Left cardiac atrium (tissue), 4 donors: ENCODE measurements around the gene ALKBH7. TPM values are rescaled to one million over a fixed set of nuclear protein-coding genes. Genes with fewer than 3 reads are reported as not detected.
"Not testable (repeated sequence)": the region's sequence is repeated elsewhere in the genome, so short reads cannot be mapped to it uniquely, and the experiment has no call there.

Source experiments
- ATAC-seq, 2 donors: fragments of 200-7000 bp; cut with Tn5 transposase; one replicate each; pipeline ENCODE4 v1.9.1; 2020; ENCODE audit warnings: mild to moderate bottlenecking in 2 of 2, moderate library complexity in 2 of 2
- DNase-seq: peaks from one replicate; pipeline ENCODE4 v3.0.0-alpha.2; 2020
- intact Hi-C, 2 donors: fragments of 100-400 bp; cut with DNase I; formaldehyde crosslinking; loops; one replicate each; pipeline versions ENCODE4 v1.14.1 to v1.15.1; 2022 to 2023
- total RNA-seq, 2 donors: library from RNA; stranded (reverse); fragmentation: NEBNext Ultra II Directional; extraction: Animal tissue kit (Norgen Biotek cat#: 25700); gene quantifications; one replicate each; pipeline ENCODE4 v1.2.1, GENCODE V29; 2021
- donor health status: DM: no; HTN: yes; CAD: no.
- donor health status: DM: no; HTN: yes; CAD: no; lungs with severe emphysema.
- donor health status: DM: yes; HTN: yes; CAD: no.
- donor health status: Dilated cardiomyopathy.

Gene ALKBH7
- total RNA-seq, 2 donors from 2014 or later, result 93.7 to 107 TPM

DNA sequence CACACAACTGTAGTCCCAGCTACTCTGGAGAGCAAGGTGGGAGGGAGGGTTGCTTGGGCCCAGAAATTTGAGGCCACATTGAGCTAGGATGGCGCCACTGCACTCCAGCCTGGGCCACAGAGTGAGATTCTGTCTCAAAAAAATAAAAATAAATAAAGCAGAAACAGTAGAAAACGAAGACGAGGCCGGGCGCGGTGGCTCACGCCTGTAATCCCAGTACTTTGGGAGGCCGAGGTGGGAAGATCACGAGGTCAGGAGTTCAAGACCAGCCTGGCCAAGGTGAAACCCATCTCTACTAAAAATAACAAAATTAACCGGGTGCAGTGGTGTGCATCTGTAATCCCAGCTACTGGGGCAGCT lies 11.8 kb upstream of the ALKBH7 start:
- DNase-seq, ATAC-seq, intact Hi-C loops: not testable (repeated sequence)

DNA sequence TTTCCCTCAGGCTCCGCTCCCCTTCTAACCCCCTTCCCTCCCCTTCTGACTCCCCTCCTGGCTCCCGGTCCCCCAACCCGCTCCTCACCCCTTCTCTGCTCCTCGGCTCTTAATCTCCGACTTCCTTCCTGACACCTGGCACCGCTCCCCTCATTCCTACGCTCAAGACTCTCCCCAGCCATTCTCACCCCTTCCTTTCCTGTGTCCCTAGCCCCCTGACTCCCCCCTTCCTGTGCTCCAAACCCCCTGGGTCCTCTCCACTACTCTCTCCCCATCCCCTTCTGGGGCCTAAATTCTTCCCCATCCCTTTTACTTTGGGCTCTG lies 10.6 kb upstream of the ALKBH7 start:
- ATAC-seq, result peak in 1 of 2 donors; percentile 40
- no peak for DNase-seq
- intact Hi-C loops, result no loop called here

DNA sequence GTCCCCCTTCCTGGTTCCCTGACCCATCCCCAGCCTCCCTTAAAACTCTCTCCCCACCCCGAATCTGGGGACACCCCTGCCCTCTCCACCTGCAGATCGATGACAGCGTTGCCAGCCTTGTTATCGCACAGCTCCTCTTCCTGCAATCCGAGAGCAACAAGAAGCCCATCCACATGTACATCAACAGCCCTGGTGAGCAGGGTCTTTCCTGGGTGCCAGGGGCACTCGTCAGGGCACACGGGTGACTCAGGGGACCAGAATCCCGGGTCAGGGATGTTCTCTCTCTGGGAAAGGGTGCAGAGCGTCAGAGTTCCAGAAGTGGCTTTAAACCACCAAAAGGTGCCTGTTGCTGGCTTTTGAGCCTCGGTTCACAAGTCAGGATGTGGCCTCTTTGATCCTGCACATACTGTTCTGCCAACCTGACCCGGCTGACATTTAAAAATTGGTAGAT lies 10.2 kb upstream of the ALKBH7 start:
- intact Hi-C loops, result no loop called here
- no peak for ATAC-seq
- no peak for DNase-seq

DNA sequence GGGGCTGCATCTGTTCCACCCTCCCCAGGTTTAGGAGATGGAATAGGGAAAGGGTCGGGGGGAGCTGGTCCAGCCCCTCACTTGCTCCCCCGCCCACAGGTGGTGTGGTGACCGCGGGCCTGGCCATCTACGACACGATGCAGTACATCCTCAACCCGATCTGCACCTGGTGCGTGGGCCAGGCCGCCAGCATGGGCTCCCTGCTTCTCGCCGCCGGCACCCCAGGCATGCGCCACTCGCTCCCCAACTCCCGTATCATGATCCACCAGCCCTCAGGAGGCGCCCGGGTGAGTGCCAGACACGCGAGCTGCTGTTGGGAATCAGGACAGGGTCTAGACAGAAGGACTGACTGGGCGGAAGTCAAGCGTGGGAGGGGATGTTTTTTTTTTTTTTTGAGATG lies 8.2 kb upstream of the ALKBH7 start:
- ATAC-seq (no peak), DNase-seq (no peak)
- intact Hi-C loops, result no loop called here

DNA sequence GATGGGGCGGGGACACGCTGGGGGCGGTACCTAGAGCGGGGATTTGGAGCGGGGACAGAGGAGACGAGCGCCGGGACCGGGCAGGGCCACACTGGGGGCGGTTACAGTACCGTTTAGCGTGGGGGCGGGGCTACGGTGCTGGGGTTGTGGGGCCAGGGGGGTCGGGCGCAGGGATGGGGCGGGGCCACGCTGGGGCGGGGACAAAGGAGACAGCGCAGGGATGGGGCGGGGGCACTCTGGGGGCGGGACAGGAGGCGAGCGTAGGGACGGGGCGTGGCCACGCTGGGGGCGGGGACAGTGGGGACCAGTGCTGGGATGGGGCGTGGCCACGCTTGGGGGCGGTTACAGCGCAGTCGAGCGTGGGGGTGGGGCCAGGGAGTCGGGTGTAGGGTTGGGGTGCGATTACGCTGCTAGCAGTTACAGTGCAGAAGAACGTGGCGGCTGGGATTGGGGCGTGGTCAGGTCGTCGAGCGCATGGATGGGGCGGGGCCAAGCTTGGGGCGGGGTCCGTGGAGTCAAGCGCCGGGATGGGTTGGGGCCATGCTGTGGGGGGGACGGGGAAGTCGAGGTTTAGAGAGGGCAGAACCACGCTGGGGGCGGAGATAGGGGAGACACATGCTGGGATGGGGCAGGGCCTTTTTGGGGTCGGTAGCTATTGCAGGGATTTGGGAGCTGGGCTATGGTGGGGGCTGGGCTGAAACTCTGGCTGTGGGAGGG lies 660 bp downstream of the ALKBH7 start:
- DNase-seq (peak; percentile 99), ATAC-seq (peak; percentile 86 to 90)
- intact Hi-C loops, result loop anchor here in 1 of 2 donors (5.0 kb wide), 1 partner anchor 364 kb away; the partner anchor contains the start of genes GPR108 and TRIP10

DNA sequence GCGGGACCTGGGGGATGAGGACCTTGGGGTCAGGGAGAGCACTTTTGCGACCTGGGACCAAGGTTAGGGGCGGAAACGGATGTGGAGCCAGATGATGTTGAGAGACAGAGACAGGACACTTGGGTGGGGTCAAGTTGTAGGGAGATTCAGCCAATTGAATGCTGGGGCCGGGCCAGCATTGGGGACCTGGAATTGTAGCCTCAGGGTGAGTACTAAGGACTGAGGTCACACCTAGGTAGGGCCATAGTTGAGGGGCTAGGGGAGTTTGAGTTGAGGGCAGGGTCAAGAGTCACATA lies 1.2 kb downstream of the ALKBH7 start:
- no peak for ATAC-seq

DNA sequence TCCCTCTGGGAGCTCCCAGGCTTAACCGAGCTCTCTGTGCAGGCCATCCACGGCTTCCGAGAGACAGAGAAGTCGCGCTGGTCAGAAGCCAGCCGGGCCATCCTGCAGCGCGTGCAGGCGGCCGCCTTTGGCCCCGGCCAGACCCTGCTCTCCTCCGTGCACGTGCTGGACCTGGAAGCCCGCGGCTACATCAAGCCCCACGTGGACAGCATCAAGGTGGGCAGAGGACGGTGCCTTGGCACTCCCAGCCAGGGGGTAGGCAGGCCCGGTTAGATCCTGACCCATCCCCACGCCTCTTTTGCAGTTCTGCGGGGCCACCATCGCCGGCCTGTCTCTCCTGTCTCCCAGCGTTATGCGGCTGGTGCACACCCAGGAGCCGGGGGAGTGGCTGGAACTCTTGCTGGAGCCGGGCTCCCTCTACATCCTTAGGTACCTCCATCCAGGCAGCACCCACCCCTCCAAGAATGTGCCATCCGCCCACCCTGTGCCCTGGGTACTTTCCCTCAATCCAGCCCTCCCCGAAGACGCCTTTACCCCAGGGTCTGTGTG lies 1.6 kb downstream of the ALKBH7 start:
- intact Hi-C loops, result loop anchor here in 1 of 2 donors (5.0 kb wide), 1 partner anchor 363 kb away; the partner anchor contains the start of genes GPR108 and TRIP10
- DNase-seq, result no peak
- ATAC-seq, result no peak

More for the DNA sequence above, 1.2 kb downstream of the ALKBH7 start:
- no peak for DNase-seq
- intact Hi-C loops, result loop anchor here in 1 of 2 donors (5.0 kb wide), 1 partner anchor 364 kb away; the partner anchor contains the start of genes GPR108 and TRIP10

DNA sequence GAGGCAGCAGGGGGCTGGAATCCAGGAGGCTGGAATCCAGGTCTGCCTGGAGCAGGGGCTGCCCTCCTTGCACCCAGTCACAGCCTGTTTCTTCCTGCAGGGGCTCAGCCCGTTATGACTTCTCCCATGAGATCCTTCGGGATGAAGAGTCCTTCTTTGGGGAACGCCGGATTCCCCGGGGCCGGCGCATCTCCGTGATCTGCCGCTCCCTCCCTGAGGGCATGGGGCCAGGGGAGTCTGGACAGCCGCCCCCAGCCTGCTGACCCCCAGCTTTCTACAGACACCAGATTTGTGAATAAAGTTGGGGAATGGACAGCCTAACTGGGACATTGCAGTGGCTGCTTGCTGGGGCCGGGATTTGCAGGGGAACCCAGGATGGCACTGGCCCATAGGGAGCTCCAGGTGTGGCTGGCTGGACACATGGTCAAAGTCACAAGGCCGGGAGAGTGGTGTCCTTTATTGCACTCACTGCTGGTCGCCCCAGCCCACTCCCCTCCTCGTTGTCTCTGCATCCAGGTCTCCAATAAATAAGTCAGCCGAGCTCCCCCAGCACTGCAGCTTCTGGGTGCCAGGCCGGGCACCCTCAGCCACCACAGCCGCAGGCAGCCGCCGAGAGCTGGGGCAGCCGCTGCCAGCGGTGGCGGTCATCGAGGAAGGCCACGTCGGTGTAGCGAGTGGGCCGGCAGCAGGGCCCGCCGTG lies 2.3 kb downstream of the ALKBH7 start:
- DNase-seq (no peak), ATAC-seq (no peak)
- intact Hi-C loops, result loop anchor here in 1 of 2 donors (5.0 kb wide), 1 partner anchor 362 kb away; the partner anchor contains the start of genes GPR108 and TRIP10

DNA sequence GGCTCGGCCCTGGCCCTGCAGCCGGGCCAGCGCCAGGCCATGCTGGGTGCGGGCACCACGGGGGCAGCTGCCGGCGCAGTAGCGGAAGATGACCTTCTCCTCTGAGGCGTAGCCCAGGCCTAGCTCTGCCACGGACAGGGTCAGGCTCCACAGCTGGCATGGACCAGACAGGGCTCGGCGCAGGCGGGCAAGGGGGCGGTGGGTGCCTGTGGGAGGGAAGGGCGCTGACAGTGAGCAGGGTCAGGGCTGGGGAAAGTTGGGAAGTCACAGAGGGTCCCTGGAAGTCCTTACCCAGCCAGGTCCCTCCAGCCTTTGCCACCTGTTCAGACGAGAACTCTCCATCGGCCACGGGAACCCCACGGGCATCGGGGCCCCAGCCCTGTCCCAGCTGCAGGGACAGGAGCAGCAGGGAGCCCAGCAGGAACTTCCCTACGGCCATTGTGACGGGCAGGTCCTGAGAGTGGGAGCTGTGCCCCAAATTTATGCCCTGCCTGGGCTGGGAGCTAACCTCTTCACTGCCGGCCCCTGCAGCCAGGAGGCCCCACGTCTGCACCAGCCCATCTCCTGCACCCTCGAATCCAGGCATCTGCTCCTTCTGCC lies 2.9 kb downstream of the ALKBH7 start, which contains the start of gene PSPN:
PSPN (minus strand) TSS at position 523 of the 600 bp plus-strand sequence; CDS start at position 439, 84 bp downstream.
- DNase-seq (no peak), ATAC-seq (no peak)
- intact Hi-C loops, result no loop called here

DNA sequence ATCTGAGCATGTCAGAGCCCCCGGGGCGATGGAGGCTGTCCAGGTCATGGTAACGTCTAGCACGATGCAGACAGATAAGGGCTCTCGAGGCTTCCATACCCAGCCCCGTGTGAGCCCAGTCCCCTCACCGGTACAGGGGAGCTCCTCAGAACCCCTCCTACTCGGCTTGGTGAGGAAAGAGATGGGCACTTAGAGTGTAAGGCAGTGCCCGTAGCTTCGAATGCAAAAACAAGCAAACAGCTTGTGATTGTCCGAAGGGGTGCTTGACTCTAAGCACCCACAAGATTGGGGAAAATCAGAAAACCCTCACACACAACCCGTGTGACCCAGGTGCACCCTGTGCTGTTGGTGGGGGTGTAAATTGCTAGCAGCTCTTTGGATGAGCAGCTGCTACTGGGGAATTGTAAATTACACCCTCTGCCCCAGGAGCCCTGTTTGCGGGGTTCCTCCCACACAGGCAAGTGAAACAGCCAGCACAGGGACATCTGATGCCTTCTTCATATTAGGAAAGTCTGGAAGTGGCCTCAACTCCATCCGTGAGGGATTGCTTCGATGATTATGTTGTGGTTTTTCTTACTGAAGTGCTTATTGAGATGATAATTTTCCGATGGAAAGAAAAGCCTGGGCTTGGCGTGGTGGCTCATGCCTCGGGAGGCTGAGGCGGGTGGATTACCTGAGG lies 4.1 kb downstream of the ALKBH7 start:
- ATAC-seq (no peak), DNase-seq (no peak)
- intact Hi-C loops, result no loop called here

DNA sequence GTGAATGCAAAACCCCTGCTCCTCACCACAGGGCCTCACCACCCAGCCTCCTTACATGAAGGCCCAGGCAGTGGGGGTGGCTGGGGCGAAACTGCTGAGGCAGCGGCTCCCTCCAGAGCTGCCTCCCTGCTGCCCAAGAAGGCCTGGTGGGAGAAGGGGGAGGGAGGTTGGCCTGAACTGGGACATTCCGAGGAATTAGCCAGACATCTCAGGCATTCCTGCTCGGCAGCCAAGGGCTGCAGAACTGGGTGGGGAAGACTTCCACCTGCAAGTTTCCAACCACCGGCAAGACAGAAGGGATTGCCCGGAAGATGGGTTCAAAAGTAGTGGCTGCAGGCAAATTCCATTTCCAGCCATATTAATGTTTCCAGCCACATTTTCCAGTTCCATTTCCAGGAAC lies 5.4 kb downstream of the ALKBH7 start:
- DNase-seq (no peak), ATAC-seq (no peak)
- intact Hi-C loops, result no loop called here

DNA sequence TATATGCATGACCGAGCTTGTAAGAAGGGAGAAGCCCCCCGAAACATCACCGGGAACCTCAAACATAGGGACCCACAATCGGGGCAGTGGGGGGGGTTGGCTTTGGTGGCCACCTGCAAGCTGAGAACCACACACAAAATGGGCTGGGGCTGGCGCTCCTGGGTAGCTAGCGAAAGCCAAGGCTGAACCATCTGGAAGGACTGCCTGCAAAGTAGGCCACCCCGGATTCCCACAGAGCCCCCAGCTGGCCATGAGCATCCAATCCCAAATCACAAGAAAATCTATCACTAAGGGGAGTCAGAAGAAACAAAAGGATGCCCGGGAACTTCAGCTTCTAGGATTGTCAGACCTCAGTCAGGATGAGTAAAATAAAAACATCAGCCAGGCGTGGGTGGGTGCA lies 5.9 kb downstream of the ALKBH7 start:
- intact Hi-C loops, result no loop called here
- DNase-seq (no peak), ATAC-seq (no peak)

DNA sequence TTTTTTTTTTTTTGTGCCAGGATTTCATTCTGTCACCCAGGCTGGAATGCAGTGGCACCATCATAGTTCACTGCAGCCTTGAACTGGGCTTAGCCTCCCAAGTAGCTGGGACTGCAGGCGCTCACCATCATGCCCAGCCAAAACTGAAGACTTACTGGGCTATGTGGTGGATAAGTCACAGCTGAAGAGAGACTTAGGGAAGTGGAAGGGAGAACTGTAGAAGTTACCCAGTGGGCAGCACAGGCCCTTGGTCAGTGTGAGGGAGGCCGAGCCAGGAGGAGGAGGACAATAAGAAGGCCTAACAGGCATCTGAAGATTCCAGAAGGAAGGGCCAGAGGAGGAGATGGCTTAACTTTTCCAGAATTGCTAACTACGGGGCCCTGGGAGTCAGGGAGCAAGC lies 7.2 kb downstream of the ALKBH7 start:
- intact Hi-C loops, result no loop called here
- no peak for ATAC-seq
- no peak for DNase-seq

DNA sequence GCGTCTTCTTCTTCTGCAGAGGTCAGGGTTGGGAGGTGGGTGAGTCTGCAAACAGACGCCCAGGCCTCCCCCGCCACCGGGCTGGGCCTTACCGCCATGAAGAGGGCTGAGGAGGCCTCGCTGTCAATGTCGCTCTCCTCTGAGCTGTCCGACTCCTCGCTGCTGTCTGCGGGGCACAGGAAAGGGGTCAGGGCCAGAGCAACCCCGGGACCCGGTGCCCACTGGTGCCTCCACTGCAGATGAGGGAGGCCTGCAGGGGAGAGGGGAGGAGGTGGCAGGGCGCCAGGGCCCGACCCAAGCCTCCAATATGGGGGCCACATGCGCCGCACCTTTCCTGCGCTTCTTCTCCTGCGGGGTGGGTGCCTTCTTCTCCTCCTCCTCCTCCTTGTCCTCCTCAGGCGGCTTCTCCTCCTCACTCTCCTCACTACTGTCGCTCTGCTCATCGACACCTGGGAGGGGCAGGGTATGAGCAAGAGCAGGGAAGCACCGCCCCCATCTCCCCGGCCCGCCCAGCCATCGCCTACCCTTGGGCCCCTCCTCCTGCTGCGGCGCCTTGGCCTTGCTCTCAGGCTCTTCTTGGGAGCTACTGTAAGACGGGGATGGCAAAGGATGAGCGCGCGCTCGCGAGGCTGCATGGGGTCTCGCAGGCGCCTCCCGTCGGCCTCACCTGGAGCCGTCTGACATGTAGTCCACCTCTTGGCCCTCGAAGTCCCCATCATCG lies 8.6 kb downstream of the ALKBH7 start:
- ATAC-seq (no peak), DNase-seq (no peak)
- intact Hi-C loops, result no loop called here

DNA sequence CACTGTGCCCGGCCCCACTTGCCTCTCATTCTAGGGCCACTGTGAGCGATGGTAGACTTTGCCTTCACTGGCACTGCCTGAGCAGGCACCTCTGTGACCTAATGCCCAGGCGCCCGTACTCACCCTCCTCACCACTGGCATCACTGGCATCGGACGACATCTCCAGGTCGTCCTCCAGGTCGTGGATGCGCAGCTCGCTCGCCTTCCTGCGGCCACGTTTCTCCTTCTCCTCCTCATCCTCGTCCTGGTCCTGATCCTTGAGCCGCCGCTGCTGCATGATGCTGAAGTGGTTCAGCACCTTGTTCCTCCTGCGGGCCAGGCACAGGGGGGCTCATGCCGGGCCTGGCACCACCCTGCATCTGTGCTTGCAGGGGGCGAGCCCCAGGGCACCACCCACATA lies 10.6 kb downstream of the ALKBH7 start:
- intact Hi-C loops, result no loop called here
- DNase-seq (no peak), ATAC-seq (no peak)

DNA sequence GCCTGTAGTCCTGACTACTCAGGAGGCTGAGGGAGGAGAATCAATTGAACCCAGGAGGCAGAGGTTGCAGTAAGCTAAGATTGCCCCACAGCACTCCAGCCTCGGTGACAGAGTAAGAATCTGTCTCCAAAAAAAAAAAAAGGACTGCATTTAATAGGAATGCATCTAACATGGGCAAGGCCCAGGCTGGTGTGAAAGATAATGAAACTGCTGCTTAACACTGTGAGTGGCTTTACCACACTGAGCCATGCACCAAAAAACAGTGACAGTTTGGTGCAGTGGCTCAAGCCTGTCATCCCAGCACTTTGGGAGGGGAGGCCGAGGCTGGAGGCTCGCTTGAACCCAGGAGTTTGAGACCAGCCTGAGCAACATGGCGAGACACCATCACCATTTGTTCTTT lies 11.8 kb downstream of the ALKBH7 start:
- DNase-seq, result no peak
- intact Hi-C loops, result no loop called here
- no peak for ATAC-seq

DNA sequence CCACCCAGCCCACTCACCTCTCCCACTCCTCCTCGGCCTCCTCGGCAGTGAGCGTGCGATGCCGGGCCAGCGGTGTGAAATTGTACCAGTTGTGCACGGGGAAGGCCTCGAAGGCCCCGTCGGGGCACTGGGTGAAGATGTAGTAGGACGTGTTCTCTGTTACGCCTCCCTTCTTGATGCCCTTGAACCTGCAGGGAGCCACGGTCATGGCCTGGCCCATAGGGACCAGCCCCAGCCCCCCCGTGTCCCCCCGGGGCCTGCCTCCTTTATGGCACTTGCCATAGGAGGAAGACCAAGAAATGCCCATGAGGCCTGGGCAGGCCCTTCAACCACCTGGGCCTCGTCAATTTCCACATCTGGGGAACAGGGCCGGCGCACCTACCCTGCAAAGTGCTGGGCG lies 14.8 kb downstream of the ALKBH7 start:
- intact Hi-C loops, result no loop called here
- ATAC-seq (no peak), DNase-seq (no peak)

DNA sequence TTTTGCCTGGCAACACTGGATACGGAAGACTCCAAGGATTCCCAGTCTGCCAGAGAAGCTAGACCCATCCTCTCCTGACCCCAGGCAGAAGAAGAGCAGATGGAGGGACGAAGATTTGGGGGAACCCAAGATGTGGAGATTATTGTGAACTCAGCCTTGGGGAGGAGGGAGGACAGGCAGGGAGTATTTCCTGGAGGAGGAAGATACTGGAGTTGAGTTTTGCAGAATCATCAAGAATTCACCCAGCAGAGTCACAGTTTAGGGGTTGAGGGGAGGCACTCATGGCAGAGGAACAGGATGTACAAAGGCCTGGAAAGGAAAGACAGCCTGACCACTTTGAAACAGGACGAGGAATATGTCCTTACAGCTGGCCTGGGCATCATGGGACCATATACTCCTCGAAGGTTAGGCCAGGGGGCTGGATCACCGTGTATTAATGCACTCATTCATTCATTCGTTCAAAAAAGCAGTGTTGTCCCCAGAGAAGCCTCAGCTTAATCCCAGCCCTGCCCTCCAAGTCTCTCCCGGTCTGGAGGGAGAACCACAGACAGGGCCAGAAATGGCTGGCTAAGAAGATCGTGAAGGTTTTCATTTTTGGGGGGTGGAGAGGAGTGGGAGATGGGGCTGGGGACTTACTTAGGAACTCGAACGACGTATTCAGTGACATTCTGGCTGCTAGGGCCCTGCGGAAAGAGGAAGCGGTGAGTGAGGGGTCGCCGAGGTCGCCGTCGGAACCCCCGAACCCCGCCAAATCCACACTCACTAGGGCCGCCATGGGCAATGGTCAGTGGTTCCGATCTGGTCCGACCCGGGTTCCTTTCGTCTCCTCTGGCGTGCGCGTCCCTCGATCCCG lies 19.9 kb downstream of the ALKBH7 start:
- ATAC-seq (no peak), DNase-seq (no peak)
- intact Hi-C loops, result no loop called here
